K562 (cell line): Measurements from ENCODE around the gene ATP6V0E1. TPM values are rescaled to one million over a fixed set of nuclear protein-coding genes. Genes with fewer than 3 reads are reported as not detected.
A peak's percentile ranks its signal among the peaks of the same experiment; 100 is the strongest.

Experiments
- ATAC-seq: fragments of 200-7000 bp; cut with Tn5 transposase; 3 replicates; pipeline ENCODE4 v1.9.1; 2020; ENCODE audit warnings: moderate library complexity
- BruUV-seq: library from RNA; stranded (reverse); fragments of 400-500 nt; replicated peaks from 2 replicates; lab custom pipeline; 2021; lab: Mats Ljungman, UMichigan
- CTCF ChIA-PET: fragments of 300-600 bp; formaldehyde crosslinking; extraction: SDS; loops from one replicate; lab custom pipeline; 2021; ENCODE audit warnings: low intra/inter-chr PET ratio; lab: Yijun Ruan, JAX
- POLR2A ChIA-PET: fragments of 300-600, 350-650 bp; sonication (Branson Sonifier 250); formaldehyde crosslinking; extraction: SDS; loops from one replicate; lab custom pipeline; 2021; ENCODE audit warnings: antibody characterized with exemption, inconsistent platforms; lab: Yijun Ruan, JAX
- DNase-seq, 4 experiments: peaks; one replicate each; pipeline versions ENCODE4 v3.0.0 to v3.0.0-alpha.2; 2011 to 2018; ENCODE audit warnings: low spot score in 3 of 4, mixed read lengths in 3 of 4; ENCODE audit errors: extremely low read depth in 1 of 4
- FAIRE-seq: peaks from 2 replicates; lab custom pipeline; 2011; peaks lifted over from hg19 to GRCh38; lab: Jason Lieb, UNC
- H2AFZ ChIP-seq: 2 replicates; pipeline ENCODE4 v1.6.0; 2011; ENCODE audit warnings: low read depth, low read length, control low read depth, inconsistent platforms
- H3K27ac ChIP-seq: fragments of 200-600 bp; 3 replicates; pipeline ENCODE4 v1.8.0; 2011; ENCODE audit warnings: low read depth, mild to moderate bottlenecking, control low read depth, inconsistent platforms, low read length, moderate library complexity, mixed read lengths; ENCODE audit errors: extremely low read depth
- H3K27me3 ChIP-seq, 2 experiments: fragments of 300-600 bp in 1 of 2; 2 replicates in 1 of 2; 3 replicates in 1 of 2; pipeline versions ENCODE4 v1.6.0 to v1.8.0; 2011; ENCODE audit warnings: inconsistent platforms in 2 of 2, low read length in 2 of 2, mild to moderate bottlenecking in 1 of 2, mixed read lengths in 1 of 2, moderate library complexity in 1 of 2; ENCODE audit not compliant: control insufficient read depth in 2 of 2, insufficient read depth in 2 of 2
- H3K36me3 ChIP-seq: fragments of 300-600 bp; 3 replicates; pipeline ENCODE4 v1.8.0; 2011; ENCODE audit warnings: mild to moderate bottlenecking, low read length, inconsistent platforms; ENCODE audit not compliant: control insufficient read depth, insufficient read depth
- H3K4me1 ChIP-seq, 2 experiments: fragments of 200-600 bp in 1 of 2; replicated peaks in 1 of 2; 2 replicates in 1 of 2; 3 replicates in 1 of 2; pipeline versions ENCODE4 v1.5.1 to v1.8.0; 2011; ENCODE audit warnings: inconsistent platforms in 2 of 2, low read length in 2 of 2, mild to moderate bottlenecking in 1 of 2, mixed read lengths in 1 of 2, moderate library complexity in 1 of 2; ENCODE audit not compliant: control insufficient read depth in 2 of 2, insufficient read depth in 2 of 2
- H3K4me2 ChIP-seq: 2 replicates; pipeline ENCODE4 v1.6.1; 2011; ENCODE audit warnings: low read length, control low read depth, inconsistent platforms, mixed read lengths; ENCODE audit not compliant: insufficient read depth
- H3K4me3 ChIP-seq: fragments of 200-600 bp; sonication (generic), shearing (Covaris generic); 2 replicates; pipeline ENCODE4 v1.5.1; 2016; ENCODE audit warnings: control low read depth, inconsistent platforms
- H3K79me2 ChIP-seq: fragments of 200-600 bp; 3 replicates; pipeline ENCODE4 v1.8.0; 2011; ENCODE audit warnings: low read length, inconsistent platforms; ENCODE audit not compliant: control insufficient read depth, insufficient read depth
- H3K9ac ChIP-seq, 2 experiments: 2 replicates each; pipeline versions ENCODE4 v1.6.0 to v1.6.1; 2011; ENCODE audit warnings: low read depth in 2 of 2, low read length in 2 of 2, control low read depth in 1 of 2, inconsistent platforms in 1 of 2, mild to moderate bottlenecking in 1 of 2, mixed read lengths in 1 of 2; ENCODE audit not compliant: insufficient read depth in 1 of 2
- H3K9me1 ChIP-seq: one replicate; pipeline ENCODE4 v1.6.0; 2011; ENCODE audit warnings: inconsistent platforms, mild to moderate bottlenecking, low read length, moderate library complexity; ENCODE audit not compliant: control insufficient read depth, insufficient read depth
- H3K9me3 ChIP-seq: replicated peaks from 2 replicates; pipeline ENCODE4 v1.5.1; 2011; ENCODE audit warnings: low read depth, low read length, inconsistent platforms; ENCODE audit not compliant: control insufficient read depth, insufficient read depth
- H4K20me1 ChIP-seq: replicated peaks from 2 replicates; pipeline ENCODE4 v1.6.1; 2011; ENCODE audit warnings: low read length, inconsistent platforms, mixed read lengths; ENCODE audit not compliant: control insufficient read depth, insufficient read depth
- ADNP ChIP-seq: fragments of 200-800 bp; sonication (Bioruptor generic); IDR thresholded peaks from 2 replicates; pipeline ENCODE4 v1.6.1; 2016; ENCODE audit warnings: missing genetic modification characterization, missing compliant biosample characterization
- EP400 ChIP-seq: fragments of 450-650 bp; IDR thresholded peaks from 2 replicates; pipeline ENCODE4 v1.6.1; 2017; ENCODE audit warnings: antibody characterized with exemption, mild to moderate bottlenecking, moderate library complexity
- FOXA3 ChIP-seq, 2 experiments: fragments of 450-650 bp in 1 of 2; sonication (generic) in 1 of 2; formaldehyde crosslinking; IDR thresholded peaks in 1 of 2; conservative IDR thresholded peaks in 1 of 2; 2 replicates each; pipeline versions ENCODE4 v1.4.0 to v1.8.0; 2020 to 2022; ENCODE audit warnings: mild to moderate bottlenecking in 2 of 2, missing genetic modification reagents in 1 of 2
- FOXK1 ChIP-seq: sonication (generic); formaldehyde crosslinking; IDR thresholded peaks from 2 replicates; pipeline ENCODE4 v1.8.0; 2022; ENCODE audit warnings: missing genetic modification reagents, mild to moderate bottlenecking, borderline replicate concordance
- HDAC1 ChIP-seq, 2 experiments: fragments of 450-650 bp; IDR thresholded peaks; 2 replicates each; pipeline ENCODE4 v1.6.1; 2016 to 2017; ENCODE audit warnings: inconsistent platforms in 1 of 2, mild to moderate bottlenecking in 1 of 2, moderate library complexity in 1 of 2
- IRF2 ChIP-seq: sonication (generic); formaldehyde crosslinking; IDR thresholded peaks from 2 replicates; pipeline ENCODE4 v1.8.1; 2022; ENCODE audit warnings: mild to moderate bottlenecking, missing genetic modification reagents
- NBN ChIP-seq: fragments of 450-650 bp; IDR thresholded peaks from 2 replicates; pipeline ENCODE4 v1.6.1; 2016; ENCODE audit warnings: low read depth, mild to moderate bottlenecking
- NFATC3 ChIP-seq: fragments of 450-650 bp; IDR thresholded peaks from 2 replicates; pipeline ENCODE4 v1.6.1; 2017; ENCODE audit warnings: mild to moderate bottlenecking
- NR2C1 ChIP-seq, 2 experiments: fragments of 450-650 bp; IDR thresholded peaks; 2 replicates each; pipeline ENCODE4 v1.6.1; 2017; ENCODE audit warnings: mild to moderate bottlenecking in 2 of 2, antibody characterized with exemption in 1 of 2, inconsistent platforms in 1 of 2, missing compliant biosample characterization in 1 of 2, missing genetic modification characterization in 1 of 2
- RBM25 ChIP-seq: fragments of 200-400 bp; formaldehyde crosslinking; IDR thresholded peaks from 2 replicates; pipeline ENCODE4 v1.6.1; 2018; ENCODE audit warnings: low read length, low read depth, moderate library complexity; ENCODE audit not compliant: severe bottlenecking
- TFAM ChIP-seq: fragments of 250-450 bp; sonication (Bioruptor Pico); conservative IDR thresholded peaks from 2 replicates; pipeline ENCODE4 v1.5.0; 2021; ENCODE audit warnings: mild to moderate bottlenecking, moderate library complexity
- ZNF431 ChIP-seq: sonication (generic); formaldehyde crosslinking; IDR thresholded peaks from 2 replicates; pipeline ENCODE4 v1.8.0; 2022; ENCODE audit warnings: mild to moderate bottlenecking, missing genetic modification reagents
- ZNF644 ChIP-seq: fragments of 200-800 bp; sonication (Bioruptor generic); IDR thresholded peaks from 2 replicates; pipeline ENCODE4 v1.6.1; 2016; ENCODE audit warnings: low read depth, missing genetic modification characterization, missing compliant biosample characterization
- WGBS: fragments of 100-300 bp; shearing (Covaris generic); methylation state at CpG from one replicate; pipeline ENCODE4 v1.1.6; 2016; ENCODE audit warnings: low coverage, mixed read lengths; ENCODE audit not compliant: insufficient coverage; ENCODE audit errors: missing lambda C conversion rate; 5-methylcytosine and 5-hydroxymethylcytosine counted together
- in situ Hi-C: fragments of 300-500 bp; cut with MboI; formaldehyde crosslinking; loops from 4 replicates; pipeline ENCODE4 v1.15.0; 2018; ENCODE audit warnings: inconsistent platforms, mixed read lengths
- intact Hi-C: fragments of 100-400 bp; cut with micrococcal nuclease; formaldehyde crosslinking; loops from 2 replicates; pipeline ENCODE4 v1.14.2; 2022
- polyA plus RNA-seq, 8 experiments: library from polyadenylated mRNA; depleted of rRNA in 4 of 8; stranded (reverse) in 5 of 8; unstranded in 3 of 8; fragments of >200 nt; fragmentation: Nextera tagmentation in 2 of 8; fragmentation: Illumina TruSeq in 1 of 8; extraction: Ambion mirVana in 2 of 8; extraction: Trizol in 1 of 8; gene quantifications; 2 replicates each; pipeline versions ENCODE4 v1.2.1 to v1.2.3, GENCODE V29; 2011 to 2014; ENCODE audit warnings: inconsistent platforms in 1 of 8, missing spikeins in 1 of 8
- total RNA-seq, 7 experiments: library from RNA; depleted of rRNA in 6 of 7; stranded (reverse); fragments of >200 nt in 6 of 7; fragmentation: Illumina TruSeq in 2 of 7; extraction: Trizol in 2 of 7; gene quantifications; 2 replicates each; pipeline versions ENCODE4 v1.2.1 to v1.2.3, GENCODE V29; 2011 to 2021; ENCODE audit warnings: low replicate concordance in 1 of 7

ATP6V0E1 gene
- total and polyA plus RNA-seq, 9 of the 15 experiments (the other 6 are each of a cell fraction or from before 2014, with no cell fraction given), result 63.8 to 395 (median 112) TPM

- no peak for FAIRE-seq
- H3K79me2 ChIP-seq, result peaks cover 15% of the 10 kb centered on the region; the same call in 2 of the 3 replicates
- DNase-seq, result no peak
- H3K9me1 ChIP-seq, result peaks cover 2% of the 10 kb centered on the region
- TF ChIP-seq TFAM (CRISPR knock-in tag), result no peak
- TF ChIP-seq FOXA3 (CRISPR knock-in tag; conservative IDR thresholded peaks at IDR 0.05 in 1 of 2, IDR thresholded peaks at IDR 0.05 in 1 of 2), result no peak
- no peak for TF ChIP-seq IRF2 (CRISPR knock-in tag)
- TF ChIP-seq RBM25, result peak; percentile 88
- TF ChIP-seq NFATC3, result no peak
- no peak for TF ChIP-seq NBN
- TF ChIP-seq NR2C1 (IDR thresholded peaks at IDR 0.05), result no peak
- TF ChIP-seq NR2C1 (tag; IDR thresholded peaks at IDR 0.05), result no peak
- no peak for TF ChIP-seq EP400
- no peak for TF ChIP-seq HDAC1 (IDR thresholded peaks at IDR 0.05)
- no peak for TF ChIP-seq FOXK1 (CRISPR knock-in tag)
- no peak for TF ChIP-seq ZNF431 (CRISPR knock-in tag)
- TF ChIP-seq ADNP (tag), result 0 out of 2 replicates have a peak, but pooled peaks have one; percentile 24
- TF ChIP-seq ZNF644, result no peak
- intact Hi-C loops (no loop called here), in situ Hi-C loops (no loop called here)
- no peaks in the 10 kb centered on the region; the same call in 1 of the 2 replicates for H4K20me1 ChIP-seq
- ChIA-PET CTCF (no interaction called here), POLR2A (no interaction called here)
- no peak overlapping the region for H3K4me2 ChIP-seq
- H3K27ac ChIP-seq, result no peak overlapping the region
- ATAC-seq, result no peak
- no peaks in the 10 kb centered on the region for H3K9me3 ChIP-seq
- H3K27me3 ChIP-seq, result 0 out of 5 replicates have a peak, but pooled peaks cover 0 to 2% of the 10 kb centered on the region in 2 experiments
- H2AFZ ChIP-seq, result no peak overlapping the region
- BruUV-seq, result no TSS peak
- 11% methylated on average over 3 of the region's 3 CpGs for WGBS
- no peak overlapping the region for H3K9ac ChIP-seq
- H3K36me3 ChIP-seq, result peaks cover 11% of the 10 kb centered on the region; the same call in 1 of the 3 replicates
- H3K4me3 ChIP-seq, result no peak overlapping the region
- peaks cover 7 to 8% of the 10 kb centered on the region in 2 experiments; a peak in 4 of 5 replicates for H3K4me1 ChIP-seq
Observed at GRCh38 chr5:172956228-172956627, 27.3 kb upstream of the ATP6V0E1 start.
